ENCODE data around the gene SYS1.

SYS1 gene

GRCh38 chr20:45370571-45371160 lies 7.7 kb downstream of the SYS1 start:
- no peak overlapping the region for H3K4me3 ChIP-seq (ENCODE audit: low read length)
- no peak for DNase-seq
- peaks cover 28% of the 10 kb centered on the region for H3K4me1 ChIP-seq (ENCODE audit: low read length)
- H3K4me2 ChIP-seq (ENCODE audit: low read depth, low read length) = no peak overlapping the region
- H3K27me3 ChIP-seq (replicated peaks; ENCODE audit: insufficient read depth, low read length) = no peaks in the 10 kb centered on the region
- H2AFZ ChIP-seq (ENCODE audit: low read length) = no peak overlapping the region
- H3K36me3 ChIP-seq (replicated peaks; ENCODE audit: insufficient read depth, low read length) = no peaks in the 10 kb centered on the region
- peaks cover 15% of the 10 kb centered on the region for H3K79me2 ChIP-seq (ENCODE audit: low read length)
- peaks cover 25% of the 10 kb centered on the region for H3F3A ChIP-seq (ENCODE audit: insufficient read depth, low read length)
- no peaks in the 10 kb centered on the region for H3K9me2 ChIP-seq (replicated peaks; ENCODE audit: insufficient read depth, low read length)
- H4K20me1 ChIP-seq (ENCODE audit: insufficient read depth, low read length) = no peaks in the 10 kb centered on the region
- no peak overlapping the region for H3K27ac ChIP-seq (ENCODE audit: low read length)
- H3K9ac ChIP-seq (ENCODE audit: low read length) = no peak overlapping the region
- no peaks in the 10 kb centered on the region for H3K9me3 ChIP-seq (replicated peaks; ENCODE audit: insufficient read depth, low read length)
- TF ChIP-seq EZH2phosphoT487 (IDR thresholded peaks at IDR 0.05; ENCODE audit: low read length) = no peak
- no peak for TF ChIP-seq EZH2 (optimal IDR thresholded peaks at IDR 0.05; ENCODE audit: low read depth, low read length)
- TF ChIP-seq, protein P1, sequence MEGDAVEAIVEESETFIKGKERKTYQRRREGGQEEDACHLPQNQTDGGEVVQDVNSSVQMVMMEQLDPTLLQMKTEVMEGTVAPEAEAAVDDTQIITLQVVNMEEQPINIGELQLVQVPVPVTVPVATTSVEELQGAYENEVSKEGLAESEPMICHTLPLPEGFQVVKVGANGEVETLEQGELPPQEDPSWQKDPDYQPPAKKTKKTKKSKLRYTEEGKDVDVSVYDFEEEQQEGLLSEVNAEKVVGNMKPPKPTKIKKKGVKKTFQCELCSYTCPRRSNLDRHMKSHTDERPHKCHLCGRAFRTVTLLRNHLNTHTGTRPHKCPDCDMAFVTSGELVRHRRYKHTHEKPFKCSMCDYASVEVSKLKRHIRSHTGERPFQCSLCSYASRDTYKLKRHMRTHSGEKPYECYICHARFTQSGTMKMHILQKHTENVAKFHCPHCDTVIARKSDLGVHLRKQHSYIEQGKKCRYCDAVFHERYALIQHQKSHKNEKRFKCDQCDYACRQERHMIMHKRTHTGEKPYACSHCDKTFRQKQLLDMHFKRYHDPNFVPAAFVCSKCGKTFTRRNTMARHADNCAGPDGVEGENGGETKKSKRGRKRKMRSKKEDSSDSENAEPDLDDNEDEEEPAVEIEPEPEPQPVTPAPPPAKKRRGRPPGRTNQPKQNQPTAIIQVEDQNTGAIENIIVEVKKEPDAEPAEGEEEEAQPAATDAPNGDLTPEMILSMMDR (IDR thresholded peaks at IDR 0.05; ENCODE audit: low read length) = no peak

- peaks cover 19% of the 10 kb centered on the region for H3K4me1 ChIP-seq (ENCODE audit: low read length)
- no peaks in the 10 kb centered on the region for H3K9me3 ChIP-seq (replicated peaks; ENCODE audit: insufficient read depth, low read length)
- no peak overlapping the region for H3K4me3 ChIP-seq (ENCODE audit: low read length)
- no peak overlapping the region for H3K9ac ChIP-seq (ENCODE audit: low read length)
- TF ChIP-seq, protein P1 (IDR thresholded peaks at IDR 0.05; ENCODE audit: low read length) = no peak
- TF ChIP-seq EZH2 (optimal IDR thresholded peaks at IDR 0.05; ENCODE audit: low read depth, low read length) = no peak
- no peaks in the 10 kb centered on the region for H3K36me3 ChIP-seq (replicated peaks; ENCODE audit: insufficient read depth, low read length)
- no peak for DNase-seq
- H2AFZ ChIP-seq (ENCODE audit: low read length) = no peak overlapping the region
- no peaks in the 10 kb centered on the region for H3K9me2 ChIP-seq (replicated peaks; ENCODE audit: insufficient read depth, low read length)
- H3K27ac ChIP-seq (ENCODE audit: low read length) = no peak overlapping the region
- 0 out of 2 replicates have a peak, but pooled peaks cover under 1% of the 10 kb centered on the region for H3K79me2 ChIP-seq (ENCODE audit: low read length)
- H3K27me3 ChIP-seq (replicated peaks; ENCODE audit: insufficient read depth, low read length) = no peaks in the 10 kb centered on the region
- no peak overlapping the region for H3K4me2 ChIP-seq (ENCODE audit: low read depth, low read length)
- peaks cover 19% of the 10 kb centered on the region for H3F3A ChIP-seq (ENCODE audit: insufficient read depth, low read length)
- no peaks in the 10 kb centered on the region for H4K20me1 ChIP-seq (ENCODE audit: insufficient read depth, low read length)
Observed at GRCh38 chr20:45372241-45372640, 9.3 kb downstream of the SYS1 start.

- H2AFZ ChIP-seq (ENCODE audit: low read length) = no peak overlapping the region
- H4K20me1 ChIP-seq (ENCODE audit: insufficient read depth, low read length) = no peaks in the 10 kb centered on the region
- no peak overlapping the region for H3K9ac ChIP-seq (ENCODE audit: low read length)
- H3K36me3 ChIP-seq (replicated peaks; ENCODE audit: insufficient read depth, low read length) = no peaks in the 10 kb centered on the region
- H3K9me2 ChIP-seq (replicated peaks; ENCODE audit: insufficient read depth, low read length) = no peaks in the 10 kb centered on the region
- H3K27ac ChIP-seq (ENCODE audit: low read length) = no peak overlapping the region
- H3K79me2 ChIP-seq (ENCODE audit: low read length) = no peaks in the 10 kb centered on the region
- TF ChIP-seq EZH2 (optimal IDR thresholded peaks at IDR 0.05; ENCODE audit: low read depth, low read length) (no peak), EZH2phosphoT487 (IDR thresholded peaks at IDR 0.05; ENCODE audit: low read length) (no peak)
- TF ChIP-seq, protein P1 (IDR thresholded peaks at IDR 0.05; ENCODE audit: low read length) = no peak
- no peaks in the 10 kb centered on the region for H3K27me3 ChIP-seq (replicated peaks; ENCODE audit: insufficient read depth, low read length)
- H3F3A ChIP-seq (ENCODE audit: insufficient read depth, low read length) = peaks cover 13% of the 10 kb centered on the region
- no peaks in the 10 kb centered on the region for H3K9me3 ChIP-seq (replicated peaks; ENCODE audit: insufficient read depth, low read length)
- DNase-seq = no peak
- H3K4me3 ChIP-seq (ENCODE audit: low read length) = no peak overlapping the region
- H3K4me2 ChIP-seq (ENCODE audit: low read depth, low read length) = no peak overlapping the region
- H3K4me1 ChIP-seq (ENCODE audit: low read length) = peaks cover 14% of the 10 kb centered on the region
Observed at GRCh38 chr20:45372646-45373352, 9.8 kb downstream of the SYS1 start.

Measured in MM.1S (cell line).